Measurements from ENCODE around the gene STUB1.

Gene STUB1

GRCh38 chr16:660459-661183 lies 19.6 kb upstream of the STUB1 start:
- ChIA-PET CTCF (interaction anchor here (0.6 to 1.7 kb wide), 2 partner anchors 10 to 18 kb away, joined by 4 to 5 read pairs; no protein-coding TSS in a partner anchor), POLR2A (interaction anchor here (1.5 to 2.2 kb wide), 3 partner anchors 10 to 20 kb away, joined by 4 to 12 read pairs (median 6); partner anchors contain the start of genes STUB1 and WDR90)
- peak; percentile 95 for DNase-seq (ENCODE audit: extremely low spot score)
- TF ChIP-seq HDGF (IDR thresholded peaks at IDR 0.05; ENCODE audit: borderline replicate concordance) (0 out of 2 replicates have a peak, but pooled peaks have one; percentile 51), NFRKB (IDR thresholded peaks at IDR 0.05) (no peak)

DNA sequence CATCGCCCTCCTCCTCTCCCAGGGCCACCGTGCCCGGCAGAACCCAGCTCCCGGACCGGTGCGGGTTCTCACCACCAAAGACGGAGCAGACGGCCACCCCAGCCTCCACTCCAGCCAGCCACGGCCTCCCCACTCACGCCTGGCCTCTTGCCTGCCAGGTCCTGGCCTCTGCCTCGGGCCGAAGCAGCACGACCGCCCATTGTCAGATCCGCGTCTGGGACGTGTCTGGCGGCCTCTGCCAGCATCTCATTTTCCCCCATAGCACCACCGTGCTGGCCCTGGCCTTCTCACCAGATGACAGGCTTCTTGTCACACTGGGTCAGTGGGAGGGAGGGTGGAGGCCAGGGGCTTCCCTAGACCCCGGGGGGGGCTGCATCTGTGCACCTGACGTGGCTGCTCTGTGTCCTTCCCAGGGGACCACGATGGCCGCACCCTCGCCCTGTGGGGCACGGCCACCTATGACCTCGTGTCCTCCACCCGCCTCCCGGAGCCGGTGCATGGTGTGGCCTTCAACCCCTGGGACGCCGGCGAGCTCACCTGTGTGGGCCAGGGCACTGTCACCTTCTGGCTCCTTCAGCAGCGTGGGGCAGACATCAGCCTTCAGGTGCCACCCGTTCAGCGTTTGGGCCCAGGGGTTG lies 18.9 kb upstream of the STUB1 start:
- TF ChIP-seq ELF4 (IDR thresholded peaks at IDR 0.05) (no peak), HDGF (IDR thresholded peaks at IDR 0.05; ENCODE audit: borderline replicate concordance) (0 out of 2 replicates have a peak, but pooled peaks have one; percentile 41)
- no peak for DNase-seq (ENCODE audit: extremely low spot score)
- ChIA-PET POLR2A (interaction anchor here (1.5 to 2.2 kb wide), 3 partner anchors 11 to 19 kb away, joined by 4 to 12 read pairs (median 6); partner anchors contain the start of genes STUB1 and WDR90), CTCF (no interaction called here)

- POLR2A ChIA-PET = interaction anchor here (0.8 kb wide), 1 partner anchor 12 kb away, joined by 3 read pairs; the partner anchor contains the start of gene WDR90
- DNase-seq (ENCODE audit: extremely low spot score) = no peak
- CTCF ChIA-PET = no interaction called here
- TF ChIP-seq FOXK2 (IDR thresholded peaks at IDR 0.05) (no peak), LEF1 (IDR thresholded peaks at IDR 0.05; ENCODE audit: borderline replicate concordance) (no peak), FOXM1 (IDR thresholded peaks at IDR 0.05; ENCODE audit: borderline replicate concordance) (no peak), FOXA1 (IDR thresholded peaks at IDR 0.05) (no peak), ZNF384 (IDR thresholded peaks at IDR 0.05) (no peak), CTBP1 (IDR thresholded peaks at IDR 0.05; ENCODE audit: borderline replicate concordance) (no peak), BHLHE40 (IDR thresholded peaks at IDR 0.05; ENCODE audit: borderline replicate concordance) (no peak), ELF4 (IDR thresholded peaks at IDR 0.05) (no peak), TARDBP (IDR thresholded peaks at IDR 0.05) (no peak), ARNT (IDR thresholded peaks at IDR 0.05) (no peak), SP1 (IDR thresholded peaks at IDR 0.05) (no peak), L3MBTL2 (conservative IDR thresholded peaks at IDR 0.05) (no peak), HDGF (IDR thresholded peaks at IDR 0.05; ENCODE audit: borderline replicate concordance) (no peak), NFRKB (IDR thresholded peaks at IDR 0.05) (no peak), SUZ12 (IDR thresholded peaks at IDR 0.05) (no peak), PKNOX1 (IDR thresholded peaks at IDR 0.05) (no peak)
These were observed 18.1 kb upstream of the STUB1 start for GRCh38 chr16:662095-662494.

GRCh38 chr16:662597-662996 lies 17.6 kb upstream of the STUB1 start:
- CTCF ChIA-PET = no interaction called here
- POLR2A ChIA-PET = interaction anchor here (0.8 kb wide), 1 partner anchor 13 kb away, joined by 3 read pairs; the partner anchor contains the start of gene WDR90
- no peak for TF ChIP-seq CTBP1 (IDR thresholded peaks at IDR 0.05; ENCODE audit: borderline replicate concordance)
- no peak for DNase-seq (ENCODE audit: extremely low spot score)

DNA sequence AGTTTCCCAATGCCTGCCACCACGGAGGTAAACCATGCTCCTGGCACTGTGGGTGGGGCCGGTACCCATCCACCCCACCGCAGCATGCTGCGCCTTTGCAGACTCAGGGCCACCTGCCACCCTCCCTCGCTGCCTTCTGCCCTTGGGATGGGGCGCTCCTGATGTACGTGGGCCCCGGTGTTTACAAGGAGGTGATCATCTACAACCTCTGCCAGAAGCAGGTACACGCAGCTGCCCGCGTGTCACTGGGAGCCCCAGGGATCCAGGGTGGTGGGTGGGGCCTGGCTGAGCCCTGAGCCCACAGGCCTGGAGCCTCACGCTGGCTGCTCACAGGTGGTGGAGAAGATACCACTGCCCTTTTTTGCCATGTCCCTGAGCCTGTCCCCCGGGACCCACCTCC lies 13.6 kb upstream of the STUB1 start:
- ChIA-PET POLR2A (interaction anchor here (3.0 kb wide), 1 partner anchor 15 kb away, joined by 13 read pairs; no protein-coding TSS in a partner anchor), CTCF (no interaction called here)
- TF ChIP-seq TARDBP (IDR thresholded peaks at IDR 0.05) = no peak
- no peak for TF ChIP-seq BHLHE40 (IDR thresholded peaks at IDR 0.05; ENCODE audit: borderline replicate concordance)
- TF ChIP-seq HDGF (IDR thresholded peaks at IDR 0.05; ENCODE audit: borderline replicate concordance) = no peak
- no peak for TF ChIP-seq ZNF384 (IDR thresholded peaks at IDR 0.05)
- TF ChIP-seq NFRKB (IDR thresholded peaks at IDR 0.05) = no peak
- TF ChIP-seq L3MBTL2 (conservative IDR thresholded peaks at IDR 0.05) = no peak
- no peak for TF ChIP-seq PKNOX1 (IDR thresholded peaks at IDR 0.05)
- no peak for TF ChIP-seq FOXK2 (IDR thresholded peaks at IDR 0.05)
- no peak for TF ChIP-seq SUZ12 (IDR thresholded peaks at IDR 0.05)
- TF ChIP-seq FOXA1 (IDR thresholded peaks at IDR 0.05) = no peak
- no peak for TF ChIP-seq ELF4 (IDR thresholded peaks at IDR 0.05)
- no peak for TF ChIP-seq CTBP1 (IDR thresholded peaks at IDR 0.05; ENCODE audit: borderline replicate concordance)
- no peak for TF ChIP-seq LEF1 (IDR thresholded peaks at IDR 0.05; ENCODE audit: borderline replicate concordance)
- TF ChIP-seq ARNT (IDR thresholded peaks at IDR 0.05) = no peak
- no peak for DNase-seq (ENCODE audit: extremely low spot score)

- DNase-seq (ENCODE audit: extremely low spot score) = no peak
- TF ChIP-seq SP1 (IDR thresholded peaks at IDR 0.05) (no peak), HDGF (IDR thresholded peaks at IDR 0.05; ENCODE audit: borderline replicate concordance) (peak; percentile 76; the same call in 1 of the 2 replicates), ARNT (IDR thresholded peaks at IDR 0.05) (no peak), FOXM1 (IDR thresholded peaks at IDR 0.05; ENCODE audit: borderline replicate concordance) (no peak), SUZ12 (IDR thresholded peaks at IDR 0.05) (no peak), TARDBP (IDR thresholded peaks at IDR 0.05) (no peak), FOXA1 (IDR thresholded peaks at IDR 0.05) (no peak)
- POLR2A ChIA-PET = interaction anchor here (0.9 to 3.0 kb wide), 5 partner anchors 12 to 31 kb away, joined by 3 to 13 read pairs (median 4); partner anchors contain the start of genes METTL26 and WDR90
- CTCF ChIA-PET = interaction anchor here (0.7 to 1.0 kb wide), 2 partner anchors 14 to 23 kb away, joined by 3 read pairs; partner anchors contain the start of gene WDR24
These were observed 13.0 kb upstream of the STUB1 start for GRCh38 chr16:667113-667779.

Measured in HEK293T (cell line).